Ammon's horn (tissue), 1 donor: ENCODE measurements around the gene ISYNA1.

Source experiments
- DNase-seq: peaks from one replicate; pipeline ENCODE4 v3.0.0-alpha.2; 2016; ENCODE audit warnings: low spot score

The ISYNA1 gene

DNA sequence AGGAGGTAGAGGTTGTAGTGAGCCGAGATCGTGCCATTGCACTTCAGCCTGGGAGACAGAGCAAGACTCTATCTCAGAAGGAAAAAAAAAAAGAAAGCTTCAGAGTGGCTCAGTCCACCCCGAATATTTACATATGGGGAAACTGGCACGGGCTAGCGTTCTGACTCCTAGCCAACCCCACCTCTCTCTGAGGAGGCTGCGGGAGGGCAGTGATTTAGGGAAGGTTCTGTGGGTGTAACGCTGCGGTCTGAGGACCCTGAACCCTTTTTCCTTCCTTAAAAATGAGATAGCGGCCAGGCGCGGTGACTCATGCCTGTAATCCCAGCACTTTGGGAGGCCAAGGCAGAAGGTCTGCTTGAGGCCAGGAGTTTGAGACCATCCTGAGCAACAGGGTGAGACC is 45.5 kb downstream of the ISYNA1 start:
- DNase-seq = no peak

DNA sequence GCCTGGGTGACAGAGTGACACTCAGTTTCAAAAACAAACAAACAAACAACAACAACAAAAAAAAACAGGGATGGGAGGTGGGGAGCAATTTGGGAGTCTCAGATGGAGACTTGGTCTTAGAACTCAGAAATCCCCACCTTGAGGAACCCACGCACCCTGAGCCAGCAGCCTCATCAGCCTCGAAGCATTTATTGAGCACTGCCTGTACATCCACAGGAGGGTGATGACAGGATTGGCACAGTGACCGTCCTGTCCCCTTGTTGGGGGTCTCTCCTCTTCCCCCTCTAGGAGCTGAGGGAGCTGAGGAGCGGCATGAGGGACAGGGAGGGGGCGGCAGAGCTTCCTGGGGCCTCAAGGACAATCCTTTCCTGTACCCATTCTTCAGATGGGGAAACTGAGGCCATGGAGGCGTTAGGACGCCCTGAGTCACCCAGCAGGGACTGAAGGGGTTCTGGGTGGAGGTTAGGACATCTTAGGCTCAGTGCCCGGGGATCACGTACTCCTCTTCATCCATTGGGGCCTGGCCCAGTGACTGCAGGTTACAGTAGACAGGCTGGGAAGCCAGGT is 46.3 kb downstream of the ISYNA1 start:
- DNase-seq = no peak

DNA sequence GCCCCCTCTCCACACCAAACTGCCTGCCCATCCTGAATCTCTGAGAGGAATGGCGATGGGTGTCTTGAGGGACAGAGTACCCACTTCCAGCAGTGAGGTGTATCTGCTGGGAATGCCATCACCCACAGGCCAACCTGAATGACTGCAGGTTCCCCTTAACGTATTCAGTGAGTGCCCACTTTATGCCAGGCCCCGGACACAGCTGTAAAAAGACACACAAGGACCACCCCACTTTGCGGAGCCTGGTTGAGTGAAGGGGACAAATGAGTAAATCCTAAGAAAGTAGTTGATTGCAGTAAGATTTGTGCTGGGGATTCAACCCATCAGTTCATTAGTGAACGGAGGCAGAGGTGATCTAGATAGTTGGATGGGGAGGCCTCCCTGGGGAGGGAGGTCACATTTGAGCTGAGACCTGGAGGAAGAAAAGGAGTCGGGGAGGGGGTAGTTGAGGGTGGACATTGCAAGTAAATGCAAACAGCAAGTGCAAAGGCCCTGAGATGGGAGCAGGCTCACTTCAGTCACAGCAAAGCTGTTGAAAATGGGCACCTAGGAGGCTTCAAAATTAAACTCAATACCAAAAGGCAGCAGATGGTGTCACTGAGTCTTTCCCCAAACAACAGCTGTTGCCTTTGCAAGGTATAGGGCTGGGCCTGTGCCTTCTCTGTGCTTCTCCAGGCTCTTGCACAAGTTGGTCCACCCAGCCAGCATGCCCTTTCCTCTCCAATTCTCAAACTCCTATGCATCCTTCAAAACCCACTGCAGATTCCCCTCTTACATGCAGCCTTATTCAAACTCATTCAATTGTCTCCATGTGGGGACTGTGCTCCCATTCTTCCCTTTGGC is 47.6 kb downstream of the ISYNA1 start:
- DNase-seq = no peak

DNA sequence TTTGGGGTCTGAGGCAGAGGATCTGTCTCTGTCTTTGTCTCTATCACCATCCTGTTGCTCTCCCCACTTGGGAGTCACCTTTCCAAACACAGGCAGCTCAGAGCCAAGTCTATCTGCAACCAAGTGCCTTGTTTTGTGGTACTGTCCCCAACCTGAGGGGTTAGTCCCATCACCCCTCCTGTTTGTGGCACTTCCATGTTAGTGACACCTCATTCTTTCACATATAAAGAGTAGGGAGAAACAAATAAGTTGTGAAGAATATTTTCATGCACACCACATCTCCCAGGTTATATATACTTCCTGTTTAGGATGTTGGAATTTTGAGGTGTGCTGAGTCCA is 48.2 kb downstream of the ISYNA1 start:
- DNase-seq = no peak

DNA sequence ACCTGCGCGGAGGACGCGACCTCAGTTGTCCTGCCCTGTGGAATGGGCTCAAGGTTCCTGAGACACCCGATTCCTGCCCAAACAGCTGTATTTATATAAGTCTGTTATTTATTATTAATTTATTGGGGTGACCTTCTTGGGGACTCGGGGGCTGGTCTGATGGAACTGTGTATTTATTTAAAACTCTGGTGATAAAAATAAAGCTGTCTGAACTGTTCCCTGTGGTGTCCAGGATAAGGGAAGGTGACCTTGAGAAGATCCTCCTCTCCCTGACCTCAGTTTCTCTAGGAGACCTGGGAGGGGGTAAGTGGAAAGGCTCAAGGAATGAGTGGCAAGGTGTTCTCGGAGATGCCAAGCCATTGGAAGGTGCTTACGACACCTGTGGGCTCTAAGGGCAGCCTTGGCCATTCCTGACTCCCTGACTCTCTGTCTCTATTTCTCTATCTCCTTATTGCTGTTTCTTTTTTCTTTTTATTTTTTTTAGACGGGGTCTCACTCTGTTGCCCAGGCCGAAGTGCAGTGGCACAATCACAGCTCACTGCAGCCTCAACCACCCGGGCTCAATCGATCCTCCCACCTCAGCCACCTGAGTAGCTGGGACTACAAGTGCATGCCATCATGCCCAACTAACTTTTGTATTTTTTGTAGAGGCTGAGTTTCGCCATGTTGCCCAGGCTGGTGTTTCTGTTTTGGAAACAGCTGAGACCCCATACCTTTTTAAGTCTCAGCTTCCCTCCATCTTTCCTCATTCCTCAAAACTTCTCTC is 48.8 kb downstream of the ISYNA1 start:
- DNase-seq = no peak

DNA sequence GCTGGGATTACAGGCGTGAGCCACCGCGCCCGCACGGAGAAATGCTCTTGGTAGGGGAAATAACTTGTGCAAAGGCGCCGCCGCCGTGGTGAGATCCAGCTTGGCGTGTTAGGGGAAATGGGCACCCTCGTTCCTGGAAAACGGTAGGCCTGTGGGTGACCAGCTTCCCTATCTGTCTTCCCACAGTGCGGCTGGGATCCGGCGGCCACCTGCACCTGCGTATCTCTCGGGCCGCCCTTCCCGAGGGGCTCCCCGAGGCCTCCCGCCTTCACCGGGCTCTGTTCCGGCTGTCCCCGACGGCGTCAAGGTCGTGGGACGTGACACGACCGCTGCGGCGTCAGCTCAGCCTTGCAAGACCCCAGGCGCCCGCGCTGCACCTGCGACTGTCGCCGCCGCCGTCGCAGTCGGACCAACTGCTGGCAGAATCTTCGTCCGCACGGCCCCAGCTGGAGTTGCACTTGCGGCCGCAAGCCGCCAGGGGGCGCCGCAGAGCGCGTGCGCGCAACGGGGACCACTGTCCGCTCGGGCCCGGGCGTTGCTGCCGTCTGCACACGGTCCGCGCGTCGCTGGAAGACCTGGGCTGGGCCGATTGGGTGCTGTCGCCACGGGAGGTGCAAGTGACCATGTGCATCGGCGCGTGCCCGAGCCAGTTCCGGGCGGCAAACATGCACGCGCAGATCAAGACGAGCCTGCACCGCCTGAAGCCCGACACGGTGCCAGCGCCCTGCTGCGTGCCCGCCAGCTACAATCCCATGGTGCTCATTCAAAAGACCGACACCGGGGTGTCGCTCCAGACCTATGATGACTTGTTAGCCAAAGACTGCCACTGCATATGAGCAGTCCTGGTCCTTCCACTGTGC is 49.6 kb downstream of the ISYNA1 start:
- peak; percentile 67 for DNase-seq

DNA sequence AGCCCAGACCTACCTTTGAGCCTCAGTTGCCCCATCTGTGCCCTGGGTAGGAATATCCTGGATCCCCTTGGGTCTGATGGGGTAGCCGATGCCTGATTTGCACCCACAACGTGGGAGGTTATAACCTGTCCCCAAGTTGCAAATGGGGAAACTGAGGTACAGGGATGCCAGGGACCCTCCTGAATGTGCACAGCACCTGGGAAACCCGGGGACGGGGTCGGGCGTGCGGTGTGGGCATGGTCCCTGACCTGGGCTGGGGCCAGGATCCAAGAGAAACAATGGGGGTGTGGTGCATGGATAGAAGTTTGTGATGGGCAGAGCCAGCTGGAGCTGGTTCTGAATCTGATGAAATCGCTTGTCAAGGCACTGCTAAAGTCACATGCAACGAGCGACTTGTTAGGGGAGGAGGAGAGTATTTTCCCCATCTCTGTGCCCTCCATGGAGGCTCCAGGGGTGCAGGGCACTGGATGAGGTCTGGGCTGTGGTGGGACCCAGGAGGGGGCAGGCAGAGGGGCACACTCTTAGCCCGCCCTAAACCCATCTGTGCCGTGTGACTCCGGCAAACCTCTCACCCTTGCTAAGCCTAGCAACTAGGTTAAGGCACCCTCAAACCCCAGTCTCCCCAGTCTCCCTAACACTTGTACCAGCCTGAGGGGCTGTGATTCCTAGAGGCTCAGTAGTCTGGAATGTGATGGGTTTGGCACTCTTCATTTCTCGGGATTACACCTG is 51.2 kb downstream of the ISYNA1 start:
- DNase-seq = no peak

DNA sequence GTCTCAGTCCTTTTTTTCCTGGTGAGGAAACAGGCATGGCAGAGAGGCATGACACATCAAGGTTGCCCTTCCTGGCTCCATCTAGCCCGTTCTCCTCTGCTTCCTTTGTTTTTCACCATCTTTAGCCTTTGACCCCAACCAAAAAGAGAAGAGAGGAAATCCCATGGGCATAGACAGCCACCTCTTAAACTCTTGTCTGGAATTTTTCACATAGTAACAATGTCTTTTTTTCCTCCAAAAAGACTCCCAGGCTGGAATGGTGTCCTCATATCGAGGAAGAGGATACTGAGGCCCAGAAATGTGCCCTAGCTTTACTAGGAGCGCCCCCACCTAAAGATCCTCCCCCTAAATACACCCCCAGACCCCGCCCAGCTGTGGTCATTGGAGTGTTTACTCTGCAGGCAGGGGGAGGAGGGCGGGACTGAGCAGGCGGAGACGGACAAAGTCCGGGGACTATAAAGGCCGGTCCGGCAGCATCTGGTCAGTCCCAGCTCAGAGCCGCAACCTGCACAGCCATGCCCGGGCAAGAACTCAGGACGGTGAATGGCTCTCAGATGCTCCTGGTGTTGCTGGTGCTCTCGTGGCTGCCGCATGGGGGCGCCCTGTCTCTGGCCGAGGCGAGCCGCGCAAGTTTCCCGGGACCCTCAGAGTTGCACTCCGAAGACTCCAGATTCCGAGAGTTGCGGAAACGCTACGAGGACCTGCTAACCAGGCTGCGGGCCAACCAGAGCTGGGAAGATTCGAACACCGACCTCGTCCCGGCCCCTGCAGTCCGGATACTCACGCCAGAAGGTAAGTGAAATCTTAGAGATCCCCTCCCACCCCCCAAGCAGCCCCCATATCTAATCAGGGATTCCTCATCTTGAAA is 52.0 kb downstream of the ISYNA1 start, which contains the start of gene GDF15:
Gene GDF15, plus strand, starts transcription at position 484 of the 868 bp plus-strand sequence. Its CDS starts 32 bp downstream, at position 516.
- no peak for DNase-seq

DNA sequence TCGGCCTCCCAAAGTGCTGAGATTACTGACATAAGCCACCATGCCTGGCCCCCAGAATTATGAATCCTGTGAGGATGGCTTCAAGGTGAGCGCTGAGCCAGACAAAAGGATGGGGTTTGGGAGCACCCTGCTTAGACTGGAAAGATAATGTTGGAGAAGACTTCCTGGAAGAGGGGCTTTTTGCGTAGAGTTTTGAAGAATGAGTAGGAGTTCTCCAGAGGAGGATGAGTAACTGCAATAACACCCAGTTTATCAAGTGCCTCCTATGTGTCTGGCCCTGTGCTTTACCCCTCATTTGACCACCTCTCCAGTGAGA is 52.6 kb downstream of the ISYNA1 start:
- no peak for DNase-seq

DNA sequence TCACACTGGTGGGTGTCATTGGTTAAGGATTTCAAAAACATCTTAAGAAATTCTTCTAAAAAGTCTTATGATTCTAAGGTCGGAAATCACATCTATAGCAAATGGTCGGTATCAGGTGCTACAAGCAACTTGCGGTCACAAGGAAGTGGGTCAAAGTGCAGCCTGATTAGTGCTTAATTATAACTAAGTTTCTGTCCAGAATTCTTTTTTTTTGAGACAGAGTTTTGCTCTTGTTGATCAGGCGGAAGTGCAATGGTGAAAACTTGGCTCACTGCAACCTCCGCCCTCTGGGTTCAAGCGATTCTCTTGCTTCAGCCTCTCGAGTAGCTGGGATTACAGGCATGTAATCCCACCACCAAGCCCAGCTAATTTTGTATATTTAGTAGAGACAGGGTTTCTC is 53.2 kb downstream of the ISYNA1 start:
- DNase-seq = no peak
